ENCODE measurements around the gene TBC1D24.

GRCh38 chr16:2429034-2429770, 45.7 kb upstream of the TBC1D24 start, which contains the start of gene CCNF:
- TF ChIP-seq CTCF (IDR thresholded peaks at IDR 0.05 in 4 of 5, conservative IDR thresholded peaks at IDR 0.05 in 1 of 5): peak in 2 of 5 experiments; percentile 26 to 35
- peak; percentile 51 to 52 for TF ChIP-seq POLR2A (IDR thresholded peaks at IDR 0.05)
